ENCODE measurements around the gene RAI1.
A peak's percentile ranks its signal among the peaks of the same experiment; 100 is the strongest.

The RAI1 gene

GRCh38 chr17:17853811-17854447, 172.7 kb downstream of the RAI1 start:
- Histone ChIP-seq H3K4me3 (ENCODE audit: low read depth, low read length) (no peak overlapping the region), H3K27ac (ENCODE audit: extremely low read depth, low read depth, low read length) (no peak overlapping the region), H3K4me1 (ENCODE audit: control insufficient read depth, insufficient read depth, low read length) (peaks cover 20% of the 10 kb centered on the region), H3K36me3 (ENCODE audit: control insufficient read depth in 2 of 2, insufficient read depth in 1 of 2, low read length in 2 of 2) (no peaks in the 10 kb centered on the region; a peak in 1 of 3 replicates), H3K9me3 (ENCODE audit: control insufficient read depth, insufficient read depth, low read depth, low read length) (no peaks in the 10 kb centered on the region)
- no peak for TF ChIP-seq ZFHX2 (tag by site-specific recombination; conservative IDR thresholded peaks at IDR 0.05)
- TF ChIP-seq ZSCAN4 (tag by site-specific recombination; IDR thresholded peaks at IDR 0.05): no peak
- no peak for TF ChIP-seq ZNF433 (tag by site-specific recombination; IDR thresholded peaks at IDR 0.05; ENCODE audit: low read depth)
- no peak for TF ChIP-seq ZNF121 (tag by site-specific recombination; IDR thresholded peaks at IDR 0.05)
- no peak for TF ChIP-seq ZNF362 (tag by site-specific recombination; IDR thresholded peaks at IDR 0.05)
- TF ChIP-seq ZNF530 (tag by site-specific recombination; IDR thresholded peaks at IDR 0.05; ENCODE audit: low read depth): no peak
- no peak for TF ChIP-seq ZNF184 (tag by site-specific recombination; IDR thresholded peaks at IDR 0.05)
- no peak for TF ChIP-seq KLF10 (tag by site-specific recombination; IDR thresholded peaks at IDR 0.05)
- no peak for TF ChIP-seq ZSCAN16 (tag by site-specific recombination; IDR thresholded peaks at IDR 0.05)
- TF ChIP-seq ZNF701 (tag by site-specific recombination; IDR thresholded peaks at IDR 0.05): no peak
- TF ChIP-seq ZNF610 (tag by site-specific recombination; IDR thresholded peaks at IDR 0.05; ENCODE audit: borderline replicate concordance): no peak
- no peak for TF ChIP-seq ZNF426 (tag by site-specific recombination; IDR thresholded peaks at IDR 0.05)
- CTCF ChIA-PET: interaction anchor here (0.6 to 6.4 kb wide), 4 partner anchors 8 to 124 kb away, joined by 3 to 40 read pairs (median 11); no protein-coding TSS in a partner anchor
- POLR2A ChIA-PET: no interaction called here

GRCh38 chr17:17855976-17856375, 174.7 kb downstream of the RAI1 start:
- Histone ChIP-seq H3K4me1 (ENCODE audit: control insufficient read depth, insufficient read depth, low read length) (no peaks in the 10 kb centered on the region; the same call in 1 of the 2 replicates), H3K36me3 (ENCODE audit: control insufficient read depth in 2 of 2, insufficient read depth in 1 of 2, low read length in 2 of 2) (no peaks in the 10 kb centered on the region; a peak in 1 of 3 replicates), H3K9me3 (ENCODE audit: control insufficient read depth, insufficient read depth, low read depth, low read length) (no peaks in the 10 kb centered on the region), H3K27ac (ENCODE audit: extremely low read depth, low read depth, low read length) (no peak overlapping the region), H3K4me3 (ENCODE audit: low read depth, low read length) (no peak overlapping the region)
- CTCF ChIA-PET: interaction anchor here (0.6 to 6.4 kb wide), 5 partner anchors 14 to 177 kb away, joined by 3 to 40 read pairs (median 3); no protein-coding TSS in a partner anchor
- TF ChIP-seq EGR2 (tag by site-specific recombination; IDR thresholded peaks at IDR 0.05; ENCODE audit: low read depth) (peak; percentile 95), SCRT2 (tag by site-specific recombination; IDR thresholded peaks at IDR 0.05) (no peak), ZFHX2 (tag by site-specific recombination; conservative IDR thresholded peaks at IDR 0.05) (peak; percentile 97)
- POLR2A ChIA-PET: interaction anchor here (1.2 kb wide), 1 partner anchor 17 kb away, joined by 6 read pairs; no protein-coding TSS in a partner anchor

- H3K27ac ChIP-seq (ENCODE audit: extremely low read depth, low read depth, low read length): no peak overlapping the region
- TF ChIP-seq ZNF621 (tag by site-specific recombination; IDR thresholded peaks at IDR 0.05) (no peak), ZNF623 (tag by site-specific recombination; IDR thresholded peaks at IDR 0.05) (no peak), GLIS1 (tag by site-specific recombination; IDR thresholded peaks at IDR 0.05) (0 out of 2 replicates have a peak, but pooled peaks have one; percentile 4)
- no peaks in the 10 kb centered on the region; the same call in 1 of the 2 replicates for H3K4me1 ChIP-seq (ENCODE audit: control insufficient read depth, insufficient read depth, low read length)
- H3K4me3 ChIP-seq (ENCODE audit: low read depth, low read length): no peak overlapping the region
- no peaks in the 10 kb centered on the region for H3K9me3 ChIP-seq (ENCODE audit: control insufficient read depth, insufficient read depth, low read depth, low read length)
- POLR2A ChIA-PET: interaction anchor here (1.2 kb wide), 1 partner anchor 18 kb away, joined by 6 read pairs; no protein-coding TSS in a partner anchor
- CTCF ChIA-PET: interaction anchor here (0.6 to 6.4 kb wide), 4 partner anchors 14 to 178 kb away, joined by 3 to 40 read pairs (median 3); no protein-coding TSS in a partner anchor
- H3K36me3 ChIP-seq (ENCODE audit: control insufficient read depth in 2 of 2, insufficient read depth in 1 of 2, low read length in 2 of 2): peaks cover 0 to 2% of the 10 kb centered on the region in 2 experiments; a peak in 2 of 3 replicates
Measured at GRCh38 chr17:17856386-17856785, 175.1 kb downstream of the RAI1 start.

Data from HEK293 (cell line).